ENCODE results near the gene HSPBP1.

The HSPBP1 gene

GRCh38 chr19:55321466-55322137 lies 41.7 kb upstream of the HSPBP1 start:
- H3K4me1 ChIP-seq (ENCODE audit: control insufficient read depth, low read depth, low read length) = no peaks in the 10 kb centered on the region
- WGBS (ENCODE audit: extremely low coverage, insufficient coverage, low lambda C conversion rate) = no CpG with 5 or more reads among the region's 9 CpGs
- H3K27ac ChIP-seq (ENCODE audit: low read depth, low read length) = no peak overlapping the region
- no peaks in the 10 kb centered on the region for H3K36me3 ChIP-seq (ENCODE audit: control insufficient read depth, insufficient read depth, low read length)
- no peak overlapping the region for H4K5ac ChIP-seq (ENCODE audit: low read length)
- H4K8ac ChIP-seq (ENCODE audit: low read depth, low read length) = no peak overlapping the region
- no peak overlapping the region for H2BK15ac ChIP-seq (replicated peaks; ENCODE audit: low read depth)
- H3K4me2 ChIP-seq (ENCODE audit: low read length) = no peak overlapping the region
- no peaks in the 10 kb centered on the region for H3K27me3 ChIP-seq (ENCODE audit: insufficient read depth, low read length, poor library complexity)
- no peak overlapping the region for H2BK5ac ChIP-seq (ENCODE audit: low read length)
- H3K79me2 ChIP-seq (ENCODE audit: control insufficient read depth, insufficient read depth, low read length) = no peaks in the 10 kb centered on the region
- no peak overlapping the region for H3K18ac ChIP-seq (ENCODE audit: low read length)
- no peak for DNase-seq
- H2AK5ac ChIP-seq (ENCODE audit: low read length) = no peak overlapping the region
- H3K23ac ChIP-seq (ENCODE audit: low read length) = no peak overlapping the region
- H2BK120ac ChIP-seq (ENCODE audit: low read depth, low read length) = no peak overlapping the region
- no peaks in the 10 kb centered on the region for H3K79me1 ChIP-seq (ENCODE audit: low read length)
- H3K56ac ChIP-seq (ENCODE audit: low read length) = no peak overlapping the region
- H3K4ac ChIP-seq (ENCODE audit: low read depth, low read length) = no peak overlapping the region
- H3K9ac ChIP-seq (ENCODE audit: low read length) = no peak overlapping the region
- H3K4me3 ChIP-seq (ENCODE audit: low read length) = no peak overlapping the region

DNA sequence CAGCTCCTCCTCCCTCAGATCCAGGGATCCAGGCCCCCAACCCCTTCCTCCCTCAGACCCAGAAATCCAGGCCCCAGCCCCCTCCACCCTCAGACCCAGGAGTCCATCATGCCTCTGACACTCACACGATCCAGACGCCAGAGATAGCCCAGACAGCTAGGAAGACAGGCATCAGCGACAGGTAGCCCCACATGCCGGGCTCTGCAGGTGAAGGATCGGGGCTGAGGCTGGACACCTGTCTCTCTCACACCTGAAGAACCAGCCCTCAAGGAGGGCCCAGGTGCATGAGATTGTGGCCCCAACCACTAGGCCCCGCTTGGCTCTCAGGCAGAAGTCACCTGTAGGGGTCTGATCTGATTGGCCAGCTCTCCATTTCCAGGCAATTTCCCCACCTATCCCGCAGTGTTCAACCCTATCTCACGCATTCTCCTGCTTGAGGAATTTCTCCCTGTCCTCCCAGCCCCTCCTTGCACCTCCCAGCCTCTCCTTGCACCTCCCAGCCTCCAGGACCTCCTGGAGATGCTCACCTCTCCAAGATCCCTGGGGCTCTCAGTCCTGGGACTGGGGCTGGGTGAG lies 41.0 kb upstream of the HSPBP1 start:
- Histone ChIP-seq H3K79me1 (ENCODE audit: low read length) (no peaks in the 10 kb centered on the region), H2BK15ac (replicated peaks; ENCODE audit: low read depth) (no peak overlapping the region), H3K27me3 (ENCODE audit: insufficient read depth, low read length, poor library complexity) (no peaks in the 10 kb centered on the region), H3K27ac (ENCODE audit: low read depth, low read length) (no peak overlapping the region), H3K4me2 (ENCODE audit: low read length) (no peak overlapping the region), H3K56ac (ENCODE audit: low read length) (no peak overlapping the region), H3K18ac (ENCODE audit: low read length) (no peak overlapping the region), H2BK5ac (ENCODE audit: low read length) (no peak overlapping the region), H3K23ac (ENCODE audit: low read length) (no peak overlapping the region), H3K4ac (ENCODE audit: low read depth, low read length) (no peak overlapping the region), H3K36me3 (ENCODE audit: control insufficient read depth, insufficient read depth, low read length) (no peaks in the 10 kb centered on the region), H3K79me2 (ENCODE audit: control insufficient read depth, insufficient read depth, low read length) (no peaks in the 10 kb centered on the region), H2AK5ac (ENCODE audit: low read length) (no peak overlapping the region), H2BK120ac (ENCODE audit: low read depth, low read length) (no peak overlapping the region), H3K4me3 (ENCODE audit: low read length) (no peak overlapping the region), H3K9ac (ENCODE audit: low read length) (no peak overlapping the region), H4K5ac (ENCODE audit: low read length) (no peak overlapping the region), H3K4me1 (ENCODE audit: control insufficient read depth, low read depth, low read length) (no peaks in the 10 kb centered on the region), H4K8ac (ENCODE audit: low read depth, low read length) (no peak overlapping the region)
- WGBS (ENCODE audit: extremely low coverage, insufficient coverage, low lambda C conversion rate) = no CpG with 5 or more reads among the region's 8 CpGs
- DNase-seq = no peak

- Histone ChIP-seq H4K5ac (ENCODE audit: low read length) (no peak overlapping the region), H3K9ac (ENCODE audit: low read length) (peak overlapping the region; percentile 35), H3K4me1 (ENCODE audit: control insufficient read depth, low read depth, low read length) (no peaks in the 10 kb centered on the region), H2BK120ac (ENCODE audit: low read depth, low read length) (no peak overlapping the region), H3K27ac (ENCODE audit: low read depth, low read length) (no peak overlapping the region), H3K18ac (ENCODE audit: low read length) (no peak overlapping the region), H3K36me3 (ENCODE audit: control insufficient read depth, insufficient read depth, low read length) (no peaks in the 10 kb centered on the region), H3K27me3 (ENCODE audit: insufficient read depth, low read length, poor library complexity) (no peaks in the 10 kb centered on the region), H3K56ac (ENCODE audit: low read length) (peak overlapping the region; percentile 74), H3K4me2 (ENCODE audit: low read length) (peak overlapping the region; percentile 42), H2BK15ac (replicated peaks; ENCODE audit: low read depth) (no peak overlapping the region), H3K4ac (ENCODE audit: low read depth, low read length) (no peak overlapping the region), H4K8ac (ENCODE audit: low read depth, low read length) (no peak overlapping the region), H3K23ac (ENCODE audit: low read length) (no peak overlapping the region), H3K79me2 (ENCODE audit: control insufficient read depth, insufficient read depth, low read length) (no peaks in the 10 kb centered on the region), H2AK5ac (ENCODE audit: low read length) (no peak overlapping the region), H3K4me3 (ENCODE audit: low read length) (no peak overlapping the region), H3K79me1 (ENCODE audit: low read length) (no peaks in the 10 kb centered on the region), H2BK5ac (ENCODE audit: low read length) (no peak overlapping the region)
- no CpG with 5 or more reads among the region's 21 CpGs for WGBS (ENCODE audit: extremely low coverage, insufficient coverage, low lambda C conversion rate)
- peak; percentile 90 for DNase-seq
Observed at GRCh38 chr19:55319785-55320184, 39.9 kb upstream of the HSPBP1 start.

DNA sequence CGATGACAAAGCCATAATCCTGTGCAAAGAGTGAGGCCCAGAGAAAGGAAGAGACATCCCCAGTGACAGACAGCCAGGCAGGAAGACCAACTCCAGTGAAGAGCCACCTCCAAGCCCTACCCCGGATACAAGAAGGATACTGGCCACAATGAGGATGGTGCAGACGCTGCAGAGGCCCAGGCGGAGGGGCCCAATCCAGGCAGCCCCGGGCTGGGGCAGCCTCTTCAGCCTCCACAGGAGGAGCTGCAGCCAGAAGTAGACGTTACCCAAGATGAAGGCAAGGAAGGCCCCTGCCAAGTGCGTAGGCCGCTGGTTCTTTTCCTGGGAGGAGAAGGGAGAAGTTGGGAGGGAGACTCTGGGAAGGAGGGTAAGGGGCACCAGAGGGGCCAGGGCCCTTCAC lies 36.7 kb upstream of the HSPBP1 start:
- H3K79me1 ChIP-seq (ENCODE audit: low read length) = no peaks in the 10 kb centered on the region
- no peak overlapping the region for H2BK5ac ChIP-seq (ENCODE audit: low read length)
- no peak overlapping the region for H3K4me2 ChIP-seq (ENCODE audit: low read length)
- H3K9ac ChIP-seq (ENCODE audit: low read length) = no peak overlapping the region
- no peaks in the 10 kb centered on the region for H3K4me1 ChIP-seq (ENCODE audit: control insufficient read depth, low read depth, low read length)
- H2AK5ac ChIP-seq (ENCODE audit: low read length) = no peak overlapping the region
- no peak overlapping the region for H4K5ac ChIP-seq (ENCODE audit: low read length)
- H3K23ac ChIP-seq (ENCODE audit: low read length) = no peak overlapping the region
- H2BK15ac ChIP-seq (replicated peaks; ENCODE audit: low read depth) = no peak overlapping the region
- no peak for DNase-seq
- no peak overlapping the region for H3K4me3 ChIP-seq (ENCODE audit: low read length)
- H3K27me3 ChIP-seq (ENCODE audit: insufficient read depth, low read length, poor library complexity) = no peaks in the 10 kb centered on the region
- no CpG with 5 or more reads among the region's 8 CpGs for WGBS (ENCODE audit: extremely low coverage, insufficient coverage, low lambda C conversion rate)
- no peak overlapping the region for H3K4ac ChIP-seq (ENCODE audit: low read depth, low read length)
- H2BK120ac ChIP-seq (ENCODE audit: low read depth, low read length) = no peak overlapping the region
- no peak overlapping the region for H3K27ac ChIP-seq (ENCODE audit: low read depth, low read length)
- no peak overlapping the region for H4K8ac ChIP-seq (ENCODE audit: low read depth, low read length)
- H3K79me2 ChIP-seq (ENCODE audit: control insufficient read depth, insufficient read depth, low read length) = no peaks in the 10 kb centered on the region
- H3K18ac ChIP-seq (ENCODE audit: low read length) = no peak overlapping the region
- H3K36me3 ChIP-seq (ENCODE audit: control insufficient read depth, insufficient read depth, low read length) = no peaks in the 10 kb centered on the region
- H3K56ac ChIP-seq (ENCODE audit: low read length) = no peak overlapping the region

GRCh38 chr19:55315956-55316525 lies 36.1 kb upstream of the HSPBP1 start:
- Histone ChIP-seq H2BK5ac (ENCODE audit: low read length) (no peak overlapping the region), H2AK5ac (ENCODE audit: low read length) (no peak overlapping the region), H3K79me2 (ENCODE audit: control insufficient read depth, insufficient read depth, low read length) (no peaks in the 10 kb centered on the region), H3K4ac (ENCODE audit: low read depth, low read length) (no peak overlapping the region), H3K56ac (ENCODE audit: low read length) (no peak overlapping the region), H3K4me2 (ENCODE audit: low read length) (no peak overlapping the region), H2BK15ac (replicated peaks; ENCODE audit: low read depth) (no peak overlapping the region), H3K4me3 (ENCODE audit: low read length) (no peak overlapping the region), H4K5ac (ENCODE audit: low read length) (no peak overlapping the region), H3K36me3 (ENCODE audit: control insufficient read depth, insufficient read depth, low read length) (no peaks in the 10 kb centered on the region), H3K4me1 (ENCODE audit: control insufficient read depth, low read depth, low read length) (no peaks in the 10 kb centered on the region), H3K18ac (ENCODE audit: low read length) (no peak overlapping the region), H4K8ac (ENCODE audit: low read depth, low read length) (no peak overlapping the region), H3K27me3 (ENCODE audit: insufficient read depth, low read length, poor library complexity) (no peaks in the 10 kb centered on the region), H3K27ac (ENCODE audit: low read depth, low read length) (no peak overlapping the region), H3K79me1 (ENCODE audit: low read length) (no peaks in the 10 kb centered on the region), H3K23ac (ENCODE audit: low read length) (no peak overlapping the region), H3K9ac (ENCODE audit: low read length) (no peak overlapping the region), H2BK120ac (ENCODE audit: low read depth, low read length) (no peak overlapping the region)
- no CpG with 5 or more reads among the region's 13 CpGs for WGBS (ENCODE audit: extremely low coverage, insufficient coverage, low lambda C conversion rate)
- no peak for DNase-seq

All from mesendoderm (in vitro differentiated cells).